Activated CD4-positive, CD25-positive, alpha-beta regulatory T cell treated with anti-CD3 and anti-CD28 coated beads, Interleukin-2, amount 50 U/mL, for 72 hours (primary cell): Measurements from ENCODE around the gene UNC5A.

Experiments used
- DNase-seq: peaks from one replicate; pipeline ENCODE4 v3.0.0; 2021

The UNC5A gene

DNA sequence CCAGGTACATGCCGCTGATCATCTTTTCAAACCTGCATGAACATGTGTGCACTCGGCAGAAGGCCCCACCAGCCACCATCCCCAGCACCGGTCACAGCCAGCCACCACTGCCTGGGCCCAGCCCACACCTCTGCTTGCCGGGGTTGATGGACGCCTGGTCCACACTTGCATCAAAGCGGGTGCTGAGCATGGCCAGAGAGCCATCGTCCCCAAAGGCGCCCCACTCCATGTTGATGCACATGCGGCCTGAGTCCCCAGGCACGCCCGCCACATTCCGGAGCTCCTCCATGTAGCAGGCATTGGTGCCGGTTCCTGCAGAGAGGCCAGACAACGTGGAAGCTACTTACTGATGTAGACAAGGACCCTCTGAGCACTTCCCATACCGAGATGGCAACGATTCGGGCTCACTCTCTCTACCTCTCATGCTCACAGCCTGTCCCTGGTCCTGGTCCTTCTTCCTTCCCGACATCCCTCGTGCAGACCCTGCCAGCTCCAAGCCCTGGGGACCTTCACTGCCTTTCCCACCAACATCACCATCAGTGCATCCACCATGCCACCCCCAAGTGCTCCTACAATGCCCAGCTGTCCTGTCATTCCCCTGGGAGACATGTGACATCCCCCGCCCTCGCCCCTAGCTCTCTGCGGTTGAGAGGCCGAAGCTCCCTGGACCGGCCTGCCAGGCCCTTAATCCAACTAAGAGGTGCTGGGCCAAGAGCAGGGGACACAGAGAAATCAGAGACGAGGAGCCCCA, 71.6 kb downstream of the UNC5A start:
- DNase-seq = no peak

DNA sequence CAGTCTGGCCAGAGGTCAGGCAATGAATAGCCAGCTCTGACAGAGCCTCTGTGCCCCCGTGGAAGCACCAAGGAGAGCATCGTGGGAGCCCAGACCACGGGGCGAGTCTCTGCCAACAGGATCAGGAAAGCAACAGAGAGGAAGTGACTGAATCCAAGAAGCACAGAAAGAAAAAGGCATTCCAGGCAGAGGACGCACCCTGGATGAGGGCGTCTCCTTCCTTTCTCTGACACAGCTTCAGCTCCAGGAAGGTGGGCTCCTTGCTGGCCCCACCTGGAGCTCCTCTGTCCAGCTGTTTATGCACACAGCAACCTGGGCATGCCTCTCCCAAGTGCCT, 72.2 kb downstream of the UNC5A start:
- DNase-seq = no peak

DNA sequence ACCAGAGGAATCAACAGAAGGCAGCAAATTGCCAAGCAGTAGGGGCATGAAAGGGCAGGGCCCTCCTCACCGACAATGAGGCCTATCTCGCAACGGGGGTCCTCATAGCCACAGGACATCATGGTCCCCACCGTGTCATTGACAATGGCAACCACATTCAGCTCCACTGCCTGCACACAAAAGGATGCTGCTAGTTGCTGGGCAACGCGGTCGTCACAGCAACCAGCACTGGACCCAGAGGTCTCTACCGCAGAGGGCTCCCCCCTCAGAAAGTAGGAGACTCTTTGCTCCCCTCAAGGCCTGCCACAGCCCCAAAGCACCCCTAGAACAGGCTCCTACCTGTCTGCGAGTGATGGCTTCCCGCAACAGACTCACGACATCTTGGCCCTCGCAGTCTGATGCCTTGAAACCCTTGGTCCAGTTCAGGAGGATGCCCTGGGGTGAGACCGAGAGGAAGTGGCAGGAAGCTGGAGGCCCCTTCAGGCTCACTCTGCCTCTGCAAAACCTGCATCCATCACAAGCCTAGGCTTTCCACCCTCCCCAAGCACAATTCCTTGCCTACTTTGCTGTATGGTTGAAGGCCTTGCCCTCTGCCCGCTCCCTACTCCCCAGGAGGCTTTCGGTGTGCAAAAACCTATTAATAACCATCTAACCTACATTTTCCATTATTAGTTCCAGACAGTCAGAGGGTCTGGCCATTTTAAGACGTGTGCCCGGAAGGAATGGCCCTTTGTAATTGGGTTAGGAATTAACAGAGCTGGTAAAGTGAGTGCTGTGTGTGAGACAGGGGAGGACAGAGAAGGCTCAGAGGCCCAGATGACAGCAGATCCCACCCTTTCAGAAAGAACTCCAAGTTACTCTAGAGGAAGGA, 73.6 kb downstream of the UNC5A start:
- DNase-seq = no peak

DNA sequence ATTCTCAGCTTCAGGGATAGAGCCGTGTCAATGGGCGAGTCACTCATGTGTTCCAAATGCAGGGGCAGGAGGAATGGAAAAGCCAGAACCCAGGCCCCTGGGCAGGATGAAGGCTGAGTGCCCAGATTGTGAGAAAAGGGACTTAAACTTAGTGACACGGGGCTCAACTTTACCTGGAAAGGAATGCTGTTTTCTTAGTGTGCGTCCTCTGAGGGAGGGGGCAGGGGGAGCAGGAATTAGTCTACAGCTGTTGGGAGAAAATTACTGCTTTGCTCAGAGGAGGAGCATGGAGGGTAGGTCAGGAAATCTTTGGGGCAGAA, 74.2 kb downstream of the UNC5A start:
- DNase-seq = no peak

DNA sequence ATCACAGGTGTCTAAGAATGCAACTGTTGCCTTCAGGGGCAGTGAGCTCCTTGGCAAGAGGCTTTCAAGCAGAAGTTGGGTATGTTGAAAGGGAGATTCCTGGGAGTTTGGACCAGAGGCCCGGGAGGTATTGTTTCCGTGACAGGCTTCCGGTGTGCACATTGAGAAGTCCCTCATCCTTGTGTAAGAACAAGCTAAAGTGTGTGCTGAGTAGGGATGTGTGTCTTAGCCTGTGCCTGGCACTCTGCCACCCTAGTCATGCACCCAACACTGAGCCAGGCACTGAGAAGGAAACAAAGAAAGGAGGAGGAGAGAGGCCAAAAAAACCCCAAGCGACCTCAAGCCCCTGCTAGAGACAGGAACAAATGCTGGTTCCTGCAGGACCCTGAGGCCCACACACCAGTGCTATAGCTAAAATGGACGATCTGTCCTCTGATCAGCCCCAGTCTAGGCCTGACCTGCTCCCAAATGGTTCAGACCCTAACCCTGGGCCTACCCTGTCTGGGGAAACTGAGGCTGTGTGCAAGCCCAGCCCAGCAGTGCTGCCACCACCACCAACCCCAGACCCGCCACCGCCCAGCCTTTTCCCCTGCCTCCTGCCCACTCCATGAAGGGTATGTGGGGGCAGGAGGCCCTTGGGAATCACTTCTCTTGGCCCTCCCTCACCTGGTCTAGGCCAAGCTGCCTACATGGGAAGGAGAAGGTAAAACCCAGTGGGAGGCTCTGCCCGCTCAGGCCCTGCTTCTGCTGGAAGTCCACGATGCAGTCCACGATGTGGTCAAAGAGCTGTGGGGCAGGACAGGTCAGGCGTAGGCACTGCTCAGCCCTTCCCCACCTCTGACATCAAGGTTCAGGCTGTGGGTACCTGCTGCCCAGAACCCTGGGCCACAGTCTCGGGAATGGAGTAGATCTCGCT, 76.2 kb downstream of the UNC5A start:
- no peak for DNase-seq

DNA sequence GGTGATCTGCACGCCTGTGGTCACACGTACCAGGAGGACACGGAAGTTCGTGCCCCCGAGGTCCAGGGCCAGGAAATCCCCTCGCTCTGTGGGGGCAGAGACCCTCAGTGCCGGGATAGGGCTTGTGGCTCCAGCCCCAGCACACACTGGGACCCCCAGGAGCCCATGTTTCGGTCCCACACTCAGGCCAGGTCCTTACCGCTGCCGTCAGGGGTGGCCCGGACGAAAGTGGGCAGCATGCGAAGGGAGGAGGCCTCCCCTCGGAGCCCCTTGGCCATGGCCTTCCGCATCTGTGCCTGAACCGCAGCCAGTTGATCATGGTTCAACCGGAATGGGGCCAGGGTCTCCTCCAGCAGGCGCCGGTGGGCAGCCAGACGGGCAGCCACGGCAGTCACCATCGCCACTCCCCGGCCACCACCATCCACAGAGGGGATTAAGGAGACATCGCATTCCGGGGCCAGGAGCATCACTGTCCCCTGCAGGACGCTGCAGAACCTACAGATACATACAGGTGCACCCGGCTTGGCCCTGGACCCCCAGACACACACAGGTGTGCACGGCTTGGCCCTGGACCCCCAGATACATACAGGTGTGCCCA, 77.0 kb downstream of the UNC5A start:
- no peak for DNase-seq

DNA sequence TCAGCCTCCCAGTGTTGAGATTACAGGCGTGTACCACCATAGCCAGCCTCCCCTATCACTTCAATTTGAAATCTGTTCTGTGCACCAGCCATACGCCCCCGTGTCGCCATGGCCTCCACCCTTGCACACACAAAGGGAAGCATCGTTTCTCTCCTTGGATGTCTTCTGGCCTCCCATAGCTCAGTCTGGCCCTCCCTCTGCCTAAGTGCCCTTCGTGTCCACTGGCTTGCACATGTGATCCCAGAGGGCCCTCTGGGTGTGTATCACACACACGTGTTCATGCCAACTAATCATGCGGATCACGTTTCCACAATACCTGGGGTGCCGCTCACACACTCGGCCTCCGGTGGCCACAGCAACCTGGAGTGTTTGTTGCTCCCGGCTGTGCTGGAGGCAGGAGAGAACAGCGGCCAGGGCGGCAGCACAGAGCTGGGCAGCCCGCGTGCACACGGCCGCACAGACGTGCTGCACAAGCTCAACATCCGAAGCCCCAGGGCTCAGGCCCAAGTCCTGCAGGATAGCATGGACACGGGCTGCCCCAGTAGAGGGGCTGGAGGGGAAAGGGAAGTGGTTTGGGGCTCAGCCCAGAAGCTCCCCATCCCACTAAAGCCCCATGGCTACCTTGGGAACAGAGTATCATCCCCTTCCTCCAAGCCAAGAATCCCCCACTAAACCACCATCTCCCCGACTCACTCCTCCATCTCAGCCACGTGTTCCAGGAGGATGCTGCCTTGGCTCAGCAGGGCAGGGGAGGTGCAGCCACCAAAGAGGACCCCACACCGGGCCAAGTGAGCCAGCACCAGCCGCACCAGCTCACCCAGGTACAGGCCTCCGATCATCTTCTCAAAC, 77.9 kb downstream of the UNC5A start:
- no peak for DNase-seq

DNA sequence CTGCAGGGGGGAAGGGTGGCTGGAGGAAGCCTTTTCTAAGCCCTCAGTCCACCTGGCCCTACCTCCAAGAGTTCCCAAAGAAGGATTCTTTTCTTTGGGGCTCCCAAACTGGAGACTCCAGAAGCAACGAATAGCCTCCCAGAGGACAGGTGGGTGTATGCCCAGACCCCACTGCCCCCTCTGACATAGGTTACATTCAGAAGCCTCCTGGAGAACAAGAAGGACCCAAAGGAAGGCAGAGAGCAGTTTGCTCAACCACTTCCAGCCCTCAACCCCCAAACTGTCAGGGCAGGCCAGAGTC, 78.5 kb downstream of the UNC5A start:
- DNase-seq = no peak

DNA sequence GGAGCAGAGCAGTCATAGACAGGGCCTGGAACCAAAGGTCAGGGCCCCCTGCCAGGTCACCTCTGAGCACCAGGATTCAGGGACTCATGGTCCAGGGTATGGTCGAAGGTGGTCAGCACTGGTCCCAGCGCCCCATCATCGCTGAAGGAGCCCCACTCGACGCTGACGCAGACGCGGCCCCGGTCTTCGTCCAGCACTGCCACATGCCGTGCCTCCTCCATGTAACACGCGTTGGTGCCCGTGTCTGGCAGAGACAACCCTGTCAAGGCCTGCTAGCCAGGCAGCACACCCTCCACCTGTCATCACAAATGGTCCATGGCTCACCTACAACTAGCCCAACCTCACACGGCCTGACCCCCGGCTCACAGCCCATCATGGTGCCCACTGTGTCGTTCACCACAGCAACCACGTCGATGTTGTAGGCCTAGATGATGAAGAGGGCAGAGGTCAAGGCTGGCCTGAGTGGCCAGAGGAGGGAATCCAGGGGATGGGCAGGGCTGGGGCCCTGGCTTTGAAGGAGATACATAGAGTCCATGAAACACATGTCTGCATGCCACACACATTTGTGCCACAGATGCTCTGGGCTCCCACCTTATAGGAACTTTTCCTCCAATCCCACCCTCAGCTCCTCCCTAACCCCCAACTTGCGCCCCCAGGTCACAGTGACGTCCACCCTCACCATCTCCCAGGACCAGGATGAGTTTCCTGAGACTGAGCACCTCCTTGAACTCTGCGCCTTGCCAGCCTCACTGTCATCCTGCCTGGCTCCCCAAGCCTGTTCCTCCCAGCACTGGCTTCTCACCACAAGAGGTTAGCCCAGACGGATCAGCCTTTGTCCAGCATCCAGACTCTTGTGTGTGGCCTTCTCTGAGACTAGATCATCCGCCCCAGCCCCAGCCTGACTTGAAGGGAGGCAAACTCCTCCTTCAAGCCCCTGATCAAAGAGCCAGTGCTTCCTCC, 79.2 kb downstream of the UNC5A start:
- no peak for DNase-seq

DNA sequence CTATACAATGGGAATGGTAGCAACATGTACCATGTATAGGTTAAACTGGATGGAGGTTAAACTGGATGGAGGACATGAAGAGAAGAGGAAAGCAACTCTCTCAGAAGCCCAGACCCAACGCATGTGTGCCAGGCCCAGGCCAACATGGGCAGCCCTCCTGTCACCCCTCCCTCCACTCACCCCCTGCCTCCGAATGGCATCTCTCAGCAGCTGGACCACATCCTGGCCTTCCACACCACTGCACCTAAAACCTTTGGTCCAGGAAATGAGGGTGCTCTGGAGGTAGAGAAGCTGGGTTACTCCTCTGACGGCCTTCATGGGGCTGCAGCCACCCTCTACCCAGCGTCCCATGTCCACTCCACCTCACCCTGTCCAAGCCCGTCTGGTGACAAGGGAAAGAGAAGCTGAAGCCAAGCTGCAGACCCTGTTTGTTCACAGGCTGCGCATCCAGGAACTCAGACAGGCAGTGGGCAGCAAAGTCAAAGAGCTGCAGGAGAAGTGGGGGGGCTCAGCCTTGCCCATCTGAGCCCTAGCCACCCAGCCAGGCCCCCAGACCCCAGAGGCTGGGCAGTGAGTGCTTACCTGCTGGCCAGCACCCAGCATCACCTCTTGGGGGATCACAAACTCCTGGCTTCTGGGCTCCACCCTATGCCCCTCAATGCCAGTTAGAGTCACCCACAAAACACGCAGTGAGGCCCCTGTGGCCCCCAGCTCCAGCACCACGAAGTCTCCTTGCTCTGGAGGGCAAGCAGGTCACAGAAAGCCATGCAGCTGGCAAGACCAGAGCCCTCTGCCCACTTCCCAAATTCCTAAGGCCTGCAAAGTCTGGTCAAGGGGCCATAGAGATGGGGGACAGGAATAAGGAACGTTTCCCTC, 80.3 kb downstream of the UNC5A start:
- DNase-seq = no peak

DNA sequence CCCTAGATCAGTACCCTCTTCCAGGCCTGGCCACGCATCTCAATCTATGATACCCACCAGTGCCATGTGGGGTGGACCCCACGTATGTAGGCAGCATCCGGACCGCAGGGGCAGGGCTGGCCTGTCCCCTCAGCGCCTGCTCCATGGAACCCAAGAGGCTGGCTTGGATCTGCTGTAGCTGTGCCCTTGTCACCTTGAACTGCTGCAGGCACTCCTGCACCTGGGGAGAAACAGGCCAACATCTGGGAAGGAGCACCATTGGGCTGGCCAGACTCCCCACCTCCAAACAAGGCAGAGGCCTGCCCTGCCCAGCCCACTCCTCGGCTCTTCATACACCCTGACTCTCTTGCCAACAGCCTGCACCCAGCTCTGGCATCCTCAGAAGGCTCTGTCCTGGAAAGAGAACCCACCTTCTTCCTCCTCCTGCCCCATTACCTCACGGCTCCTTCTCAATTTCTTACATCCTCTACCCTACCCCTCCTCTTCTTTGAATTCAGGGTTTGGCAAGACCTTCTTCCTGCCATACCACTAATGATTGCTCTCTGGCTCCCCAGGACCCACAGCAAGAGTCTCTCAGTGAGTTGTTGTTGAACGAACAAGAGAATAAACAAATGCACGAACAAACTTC, 81.1 kb downstream of the UNC5A start:
- no peak for DNase-seq

DNA sequence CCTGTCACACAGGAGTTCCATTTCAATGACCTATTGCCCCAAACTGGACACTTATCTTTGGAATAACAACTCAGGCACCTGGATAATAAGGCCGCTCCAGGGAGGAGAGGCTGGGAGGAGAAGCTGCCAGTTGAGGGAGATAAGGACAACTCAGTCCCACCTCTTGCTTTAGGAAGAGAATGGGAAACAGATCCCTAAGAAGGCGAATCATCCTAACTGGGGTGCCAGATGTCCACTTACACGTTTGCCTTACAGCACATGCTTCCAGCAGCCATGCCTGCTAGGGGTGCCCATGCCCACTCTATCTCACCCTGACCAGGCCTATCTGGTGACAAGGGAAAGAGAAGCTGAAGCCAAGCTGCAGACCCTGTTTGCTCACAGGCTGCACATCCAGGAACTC, 82.3 kb downstream of the UNC5A start:
- DNase-seq = no peak

DNA sequence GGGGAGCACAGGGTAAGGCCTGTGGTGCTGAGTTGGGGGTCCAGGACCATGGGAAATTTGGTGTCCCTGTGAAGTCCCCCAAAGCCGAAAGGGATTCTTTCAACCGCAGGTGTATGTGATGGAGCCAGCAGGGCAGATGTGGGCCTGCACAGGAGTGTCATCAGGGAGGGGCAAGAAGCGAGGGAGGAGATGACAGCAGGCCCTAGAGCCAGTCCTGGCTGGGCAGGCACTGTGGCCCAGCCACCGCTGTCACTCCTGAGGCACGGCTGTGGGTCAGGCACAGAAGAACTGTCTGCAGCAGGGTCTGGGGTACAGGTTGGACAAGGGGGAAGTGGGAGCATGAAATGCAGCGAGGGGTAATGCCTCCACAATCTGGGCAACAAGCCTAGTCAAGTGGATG, 83.9 kb downstream of the UNC5A start:
- no peak for DNase-seq

DNA sequence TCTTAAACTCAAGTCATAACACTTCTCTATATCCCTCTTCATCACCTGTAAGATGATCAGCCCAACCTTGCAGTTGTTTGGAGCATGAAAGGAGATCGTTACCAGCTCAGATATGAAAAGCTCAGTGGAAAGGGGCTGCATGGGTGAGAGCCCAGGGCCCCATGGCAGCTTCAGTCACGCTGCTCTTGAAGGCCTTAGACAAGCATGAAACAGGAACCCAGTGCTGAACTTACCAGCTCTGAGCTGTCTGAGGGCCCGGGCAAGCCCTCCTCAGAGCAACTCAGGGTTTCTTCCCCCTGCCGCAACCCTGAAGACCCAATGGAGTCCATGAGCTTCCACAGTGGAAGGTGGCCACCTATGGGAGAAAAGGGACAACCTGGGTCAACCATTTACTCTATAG, 85.5 kb downstream of the UNC5A start:
- DNase-seq = no peak

DNA sequence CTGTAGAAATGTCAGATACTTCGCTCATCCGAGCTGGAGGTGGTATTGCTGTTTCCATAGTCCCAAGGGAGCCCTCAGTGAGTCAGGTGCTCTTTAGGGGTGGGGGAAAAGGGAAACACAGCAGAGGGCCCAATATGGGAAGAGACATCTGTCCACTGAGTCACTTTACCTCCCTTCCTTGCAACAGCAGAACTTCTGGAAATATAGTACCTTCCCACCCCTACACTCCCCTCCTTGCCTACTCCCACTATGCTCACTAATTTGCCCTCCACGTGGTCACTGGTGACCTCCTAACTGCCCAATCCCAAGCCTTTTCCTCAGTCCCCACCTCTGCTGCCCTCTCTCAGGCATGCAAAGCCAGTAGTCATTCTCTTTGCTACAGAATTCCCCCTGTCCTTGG, 86.9 kb downstream of the UNC5A start:
- no peak for DNase-seq

DNA sequence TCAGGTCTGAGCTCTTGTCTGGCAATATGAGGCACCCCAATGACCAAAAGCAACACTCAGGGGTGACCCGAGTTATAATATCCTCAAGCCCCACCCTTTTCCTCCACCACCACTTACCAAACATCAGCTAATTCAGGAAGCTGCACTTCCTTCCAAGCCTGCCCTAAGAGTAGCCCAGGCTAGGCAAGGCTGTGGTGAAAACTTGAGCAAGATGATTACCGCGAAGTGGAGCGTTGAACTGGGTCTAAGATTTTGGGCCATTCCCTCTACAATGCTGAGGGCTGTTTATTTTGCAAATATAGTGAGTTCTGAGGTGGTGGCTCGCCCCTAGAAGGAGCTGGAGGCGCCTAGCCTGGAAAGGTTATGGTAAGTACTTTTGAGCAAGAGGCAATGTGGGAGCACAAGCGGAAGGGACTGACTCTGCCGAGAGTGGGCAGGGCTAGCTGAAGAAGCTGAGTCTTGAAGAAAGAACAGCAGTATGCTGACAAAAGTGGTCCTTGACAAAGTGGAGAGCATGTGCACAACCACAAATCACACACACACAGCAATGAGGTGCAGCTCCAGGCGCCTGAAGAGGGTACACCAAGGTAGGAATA, 89.0 kb downstream of the UNC5A start, which contains the start of gene HK3:
TSS of gene HK3 (minus strand) at position 51 of the 596 bp plus-strand sequence. CDS start 3,187 bp downstream, outside the sequence.
- no peak for DNase-seq

DNA sequence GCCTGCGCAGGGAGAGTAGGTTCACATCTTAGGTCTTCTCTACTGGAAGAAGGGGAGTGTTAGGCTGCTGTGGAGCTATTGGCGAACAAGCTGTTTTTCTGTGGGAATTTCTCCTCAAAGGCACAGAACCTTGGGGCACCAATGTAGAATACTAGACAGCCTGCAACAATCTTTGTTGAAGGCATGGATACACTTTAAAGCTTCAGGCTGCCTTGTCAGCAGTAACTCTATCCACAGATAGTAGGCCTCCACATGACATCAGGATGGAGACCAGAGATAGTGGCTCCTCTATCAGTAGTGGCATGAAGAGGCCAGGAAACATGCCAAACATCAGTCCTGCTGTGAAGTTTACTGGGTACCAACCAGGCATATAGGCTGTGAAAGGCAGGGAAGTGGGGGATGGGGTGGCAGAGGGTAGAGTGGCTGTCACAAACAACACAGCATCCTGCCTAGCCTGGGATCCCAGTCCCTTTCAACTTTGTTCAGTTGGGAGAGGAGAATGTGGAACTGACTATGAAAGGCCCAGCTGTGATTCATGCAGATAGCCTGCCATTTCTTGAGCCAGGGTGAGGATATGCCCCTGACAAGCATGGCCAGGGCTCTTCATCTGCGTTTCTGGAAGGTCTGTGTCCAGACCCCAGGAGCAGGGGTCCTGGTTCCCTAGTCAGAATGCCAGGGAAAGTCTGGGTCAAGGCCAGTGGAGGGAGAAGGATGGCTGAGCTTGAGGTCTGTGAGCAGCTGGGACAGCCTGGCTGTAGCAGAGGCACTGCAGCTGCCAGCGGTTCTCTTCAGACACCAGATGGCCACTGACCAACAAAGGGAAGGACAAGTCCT, 89.8 kb downstream of the UNC5A start:
- DNase-seq = no peak

DNA sequence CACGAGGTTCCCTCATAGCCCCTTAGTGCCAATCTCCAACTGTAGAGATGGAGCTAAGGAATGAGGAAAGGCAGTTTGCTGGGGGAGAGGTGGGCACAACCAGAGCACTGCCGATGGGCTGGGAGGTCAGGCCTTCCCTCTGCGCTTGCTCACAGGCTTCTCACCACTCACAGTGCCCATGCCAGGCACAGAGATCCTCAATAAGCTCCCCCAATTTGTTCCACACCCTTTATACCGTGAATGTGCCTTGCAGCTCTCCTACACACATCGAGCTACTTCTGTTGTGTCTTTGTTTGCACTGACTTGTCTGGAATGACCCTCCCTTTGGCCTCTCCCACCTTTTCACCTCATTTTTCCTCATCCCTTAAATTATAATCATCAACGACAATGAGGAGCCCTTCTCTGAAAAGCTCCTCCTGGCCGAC, 90.4 kb downstream of the UNC5A start:
- DNase-seq = no peak
